OCI-LY3 (cell line): ENCODE data around the gene CLSTN2.

Source experiments
- EZH2phosphoT487 ChIP-seq: fragments of 200-600 bp; shearing (Covaris generic); IDR thresholded peaks from 2 replicates; pipeline ENCODE4 v1.6.1; 2018; ENCODE audit warnings: antibody characterized with exemption, mixed run types, low read depth
- TF ChIP-seq, protein P1 (sequence below): fragments of 200-600, 300-600 bp; sonication (generic); IDR thresholded peaks from 2 replicates; pipeline ENCODE4 v1.5.1; 2014; ENCODE audit warnings: antibody characterized with exemption, low read length, low read depth

DNA sequence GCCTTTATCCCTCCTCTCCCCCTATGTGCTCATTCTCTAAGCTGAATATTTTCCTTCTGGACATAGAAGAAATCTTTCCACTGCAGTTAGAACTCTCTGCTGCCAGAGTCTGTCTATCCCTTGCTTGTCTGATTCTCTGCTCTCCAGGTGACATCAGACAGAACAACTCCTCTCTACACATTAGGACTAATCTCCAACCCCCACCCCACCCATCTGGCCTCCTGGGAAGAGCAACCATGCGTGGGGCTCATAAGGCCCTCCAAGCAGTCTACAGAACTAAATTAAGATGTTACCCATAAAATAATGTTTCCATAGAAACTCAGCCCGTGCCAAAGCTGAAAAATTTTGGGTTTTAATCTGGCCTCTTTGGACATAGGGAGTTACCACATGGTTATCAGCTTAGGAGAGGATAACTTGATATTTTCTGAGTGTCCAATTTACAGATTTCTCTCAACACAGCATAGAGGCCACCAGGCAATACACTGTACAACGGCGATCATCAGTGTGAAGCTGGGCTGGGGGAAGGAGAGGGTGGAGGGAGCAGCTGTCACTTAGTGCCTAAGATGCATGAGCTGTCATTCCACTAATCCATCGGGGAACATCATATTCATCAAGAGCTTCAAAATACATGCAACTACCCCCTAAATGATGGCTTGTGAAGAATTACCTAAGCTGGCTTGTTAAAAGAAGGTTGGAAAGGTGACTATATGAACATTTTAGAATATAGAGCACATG is 199.4 kb downstream of the CLSTN2 start:
- TF ChIP-seq, protein P1, sequence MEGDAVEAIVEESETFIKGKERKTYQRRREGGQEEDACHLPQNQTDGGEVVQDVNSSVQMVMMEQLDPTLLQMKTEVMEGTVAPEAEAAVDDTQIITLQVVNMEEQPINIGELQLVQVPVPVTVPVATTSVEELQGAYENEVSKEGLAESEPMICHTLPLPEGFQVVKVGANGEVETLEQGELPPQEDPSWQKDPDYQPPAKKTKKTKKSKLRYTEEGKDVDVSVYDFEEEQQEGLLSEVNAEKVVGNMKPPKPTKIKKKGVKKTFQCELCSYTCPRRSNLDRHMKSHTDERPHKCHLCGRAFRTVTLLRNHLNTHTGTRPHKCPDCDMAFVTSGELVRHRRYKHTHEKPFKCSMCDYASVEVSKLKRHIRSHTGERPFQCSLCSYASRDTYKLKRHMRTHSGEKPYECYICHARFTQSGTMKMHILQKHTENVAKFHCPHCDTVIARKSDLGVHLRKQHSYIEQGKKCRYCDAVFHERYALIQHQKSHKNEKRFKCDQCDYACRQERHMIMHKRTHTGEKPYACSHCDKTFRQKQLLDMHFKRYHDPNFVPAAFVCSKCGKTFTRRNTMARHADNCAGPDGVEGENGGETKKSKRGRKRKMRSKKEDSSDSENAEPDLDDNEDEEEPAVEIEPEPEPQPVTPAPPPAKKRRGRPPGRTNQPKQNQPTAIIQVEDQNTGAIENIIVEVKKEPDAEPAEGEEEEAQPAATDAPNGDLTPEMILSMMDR: no peak
- TF ChIP-seq EZH2phosphoT487: no peak
